Liver (tissue), 9 donors: ENCODE measurements around the gene MYO18B. TPM values are rescaled to one million over a fixed set of nuclear protein-coding genes. Genes with fewer than 3 reads are reported as not detected.

Experiments used
- DNase-seq: peaks from one replicate; pipeline ENCODE4 v3.0.0-alpha.2; 2017; ENCODE audit warnings: low spot score
- H3K27ac ChIP-seq, 2 donors: one replicate each; pipeline ENCODE4 v1.7.0; 2013; ENCODE audit warnings: inconsistent platforms in 2 of 2, low read length in 2 of 2, control low read depth in 1 of 2, low read depth in 1 of 2, mild to moderate bottlenecking in 1 of 2
- H3K27me3 ChIP-seq, 4 donors: one replicate each; pipeline versions ENCODE4 v1.6.1 to v1.7.0; 2013; ENCODE audit warnings: low read length in 3 of 4, inconsistent platforms in 1 of 4, mild to moderate bottlenecking in 1 of 4, moderate library complexity in 1 of 4; ENCODE audit not compliant: control insufficient read depth in 4 of 4, insufficient read depth in 4 of 4
- H3K36me3 ChIP-seq, 4 donors: one replicate each; pipeline versions ENCODE4 v1.6.1 to v1.7.0; 2013; ENCODE audit warnings: low read length in 3 of 4, mild to moderate bottlenecking in 3 of 4, low read depth in 1 of 4, moderate library complexity in 1 of 4; ENCODE audit not compliant: control insufficient read depth in 4 of 4, insufficient read depth in 3 of 4
- H3K4me1 ChIP-seq, 4 donors: one replicate each; pipeline versions ENCODE4 v1.6.1 to v1.7.0; 2013; ENCODE audit warnings: low read length in 3 of 4, mild to moderate bottlenecking in 3 of 4, moderate library complexity in 1 of 4; ENCODE audit not compliant: control insufficient read depth in 4 of 4, insufficient read depth in 4 of 4
- H3K4me3 ChIP-seq, 3 donors: one replicate each; pipeline versions ENCODE4 v1.6.1 to v1.7.0; 2013; ENCODE audit warnings: low read length in 3 of 3, control low read depth in 1 of 3, low read depth in 1 of 3, mild to moderate bottlenecking in 1 of 3
- H3K9ac ChIP-seq, 2 donors: one replicate each; pipeline ENCODE4 v1.7.0; 2013; ENCODE audit warnings: low read length in 2 of 2, mild to moderate bottlenecking in 2 of 2, moderate library complexity in 2 of 2, control low read depth in 1 of 2, low read depth in 1 of 2
- H3K9me3 ChIP-seq, 4 donors: one replicate each; pipeline versions ENCODE4 v1.6.1 to v1.7.0; 2013; ENCODE audit warnings: low read length in 3 of 4; ENCODE audit not compliant: control insufficient read depth in 4 of 4
- CTCF ChIP-seq: fragments of 150-350 bp; IDR thresholded peaks from 2 replicates; pipeline ENCODE4 v1.5.1; 2017; ENCODE audit warnings: improper control_type of control experiment, low read depth, low read length; ENCODE audit not compliant: missing input control
- EGR1 ChIP-seq, 2 donors: IDR thresholded peaks; 2 replicates each; pipeline ENCODE4 v1.6.1; 2016 to 2018; ENCODE audit warnings: antibody characterized with exemption in 2 of 2, low read depth in 2 of 2
- FOXA1 ChIP-seq: IDR thresholded peaks from 2 replicates; pipeline ENCODE4 v1.6.1; 2016; ENCODE audit warnings: antibody characterized with exemption
- FOXA2 ChIP-seq: IDR thresholded peaks from 2 replicates; pipeline ENCODE4 v1.6.1; 2016; ENCODE audit warnings: antibody characterized with exemption
- GABPA ChIP-seq, 2 donors: IDR thresholded peaks in 1 of 2; conservative IDR thresholded peaks in 1 of 2; 2 replicates each; pipeline ENCODE4 v1.6.1; 2016; ENCODE audit warnings: antibody characterized with exemption in 2 of 2, mild to moderate bottlenecking in 1 of 2, moderate library complexity in 1 of 2
- HNF4A ChIP-seq, 2 donors: conservative IDR thresholded peaks; 2 replicates each; pipeline ENCODE4 v1.6.1; 2016; ENCODE audit warnings: antibody characterized with exemption in 2 of 2, mild to moderate bottlenecking in 2 of 2
- HNF4G ChIP-seq: IDR thresholded peaks from 2 replicates; pipeline ENCODE4 v1.6.1; 2016; ENCODE audit warnings: antibody characterized with exemption
- JUND ChIP-seq, 2 donors: IDR thresholded peaks; 2 replicates each; pipeline ENCODE4 v1.6.1; 2016; ENCODE audit warnings: antibody characterized with exemption in 2 of 2
- MAX ChIP-seq: IDR thresholded peaks from 2 replicates; pipeline ENCODE4 v1.6.1; 2016; ENCODE audit warnings: antibody characterized with exemption
- RAD21 ChIP-seq, 2 donors: IDR thresholded peaks; 2 replicates each; pipeline ENCODE4 v1.6.1; 2016; ENCODE audit warnings: antibody characterized with exemption in 2 of 2, mild to moderate bottlenecking in 2 of 2
- REST ChIP-seq: IDR thresholded peaks from 2 replicates; pipeline ENCODE4 v1.6.1; 2016; ENCODE audit warnings: antibody characterized with exemption, mild to moderate bottlenecking
- RXRA ChIP-seq, 2 donors: IDR thresholded peaks; 2 replicates each; pipeline ENCODE4 v1.6.1; 2017 to 2018; ENCODE audit warnings: antibody characterized with exemption in 2 of 2, mild to moderate bottlenecking in 1 of 2
- SP1 ChIP-seq: IDR thresholded peaks from 2 replicates; pipeline ENCODE4 v1.6.1; 2018; ENCODE audit warnings: antibody characterized with exemption, mild to moderate bottlenecking
- TAF1 ChIP-seq: conservative IDR thresholded peaks from 2 replicates; pipeline ENCODE4 v1.6.1; 2016; ENCODE audit warnings: antibody characterized with exemption, mild to moderate bottlenecking
- YY1 ChIP-seq: IDR thresholded peaks from 2 replicates; pipeline ENCODE4 v1.6.1; 2016; ENCODE audit warnings: antibody characterized with exemption, mild to moderate bottlenecking
- ZBTB33 ChIP-seq: IDR thresholded peaks from 2 replicates; pipeline ENCODE4 v1.6.1; 2016; ENCODE audit warnings: antibody characterized with exemption
- WGBS: extraction: QIAGEN DNeasy Blood & Tissue Kit; methylation state at CpG from one replicate; pipeline ENCODE4 v1.1.7; 2013; 5-methylcytosine and 5-hydroxymethylcytosine counted together
- polyA plus RNA-seq, 2 donors: library from polyadenylated mRNA; stranded (reverse) in 1 of 2; unstranded in 1 of 2; fragments of 200-250 nt in 1 of 2; fragments of >200 nt in 1 of 2; fragmentation: Nextera tagmentation in 1 of 2; extraction: Ambion mirVana in 1 of 2; gene quantifications; one replicate each; pipeline versions ENCODE4 v1.2.1 to v1.2.3, GENCODE V29; 2013 to 2015
- total RNA-seq, 2 donors: library from RNA; depleted of rRNA; stranded (reverse); fragments of >200 nt; gene quantifications; one replicate each; pipeline ENCODE4 v1.2.3, GENCODE V29; 2014
- donor health status: healthy.
- donor health status: healthy.
- donor health status: healthy.
- donor health status: healthy.
- donor health status: healthy.

The MYO18B gene
- total and polyA plus RNA-seq, 4 donors: under 0.01 to 4.2 (median 0.02) TPM; not detected in 1

GRCh38 chr22:25833091-25833490 lies 91.1 kb downstream of the MYO18B start:
- no peak for TF ChIP-seq CTCF
- TF ChIP-seq RAD21 (IDR thresholded peaks at IDR 0.05): no peak
- TF ChIP-seq RXRA (IDR thresholded peaks at IDR 0.05): no peak
- no peak overlapping the region for H3K27ac ChIP-seq
- H3K9ac ChIP-seq: no peak overlapping the region
- no peaks in the 10 kb centered on the region for H3K4me1 ChIP-seq
- no peak overlapping the region for H3K4me3 ChIP-seq
- H3K36me3 ChIP-seq: no peaks in the 10 kb centered on the region
- DNase-seq: no peak
- peaks cover 0 to 4% (median 0%) of the 10 kb centered on the region in 4 donors for H3K27me3 ChIP-seq
- H3K9me3 ChIP-seq: peaks cover 0 to 2% (median 0%) of the 10 kb centered on the region in 4 donors
- WGBS: 72% methylated on average over 5 of the region's 5 CpGs

GRCh38 chr22:25833676-25834075 lies 91.7 kb downstream of the MYO18B start:
- Histone ChIP-seq H3K9ac (no peak overlapping the region), H3K27me3 (peaks cover 0 to 4% (median 0%) of the 10 kb centered on the region in 4 donors), H3K9me3 (peaks cover 0 to 2% (median 0%) of the 10 kb centered on the region in 4 donors), H3K27ac (no peak overlapping the region), H3K4me1 (no peaks in the 10 kb centered on the region), H3K4me3 (no peak overlapping the region), H3K36me3 (no peaks in the 10 kb centered on the region)
- TF ChIP-seq FOXA1 (no peak), HNF4A (conservative IDR thresholded peaks at IDR 0.05) (no peak), MAX (no peak), SP1 (no peak), REST (no peak), EGR1 (IDR thresholded peaks at IDR 0.05; ENCODE audit: low read depth in 2 of 2) (no peak), TAF1 (no peak), GABPA (IDR thresholded peaks at IDR 0.05 in 1 of 2, conservative IDR thresholded peaks at IDR 0.05 in 1 of 2) (no peak), HNF4G (no peak), RXRA (IDR thresholded peaks at IDR 0.05) (no peak)
- WGBS: 82% methylated on average over 2 of the region's 2 CpGs
- DNase-seq: no peak

- Histone ChIP-seq H3K9me3 (peaks cover 0 to 2% (median 0%) of the 10 kb centered on the region in 4 donors), H3K27ac (no peak overlapping the region), H3K4me3 (no peak overlapping the region), H3K36me3 (no peaks in the 10 kb centered on the region), H3K9ac (no peak overlapping the region), H3K27me3 (peaks cover 0 to 4% (median 0%) of the 10 kb centered on the region in 4 donors), H3K4me1 (no peaks in the 10 kb centered on the region)
- WGBS: 78% methylated on average over 4 of the region's 4 CpGs
- DNase-seq: no peak
- no peak for TF ChIP-seq HNF4G
- no peak for TF ChIP-seq TAF1
- no peak for TF ChIP-seq RAD21 (IDR thresholded peaks at IDR 0.05)
- TF ChIP-seq EGR1 (IDR thresholded peaks at IDR 0.05; ENCODE audit: low read depth in 2 of 2): no peak
- TF ChIP-seq FOXA1: no peak
- no peak for TF ChIP-seq FOXA2
- TF ChIP-seq HNF4A (conservative IDR thresholded peaks at IDR 0.05): no peak
- no peak for TF ChIP-seq YY1
- no peak for TF ChIP-seq ZBTB33
- TF ChIP-seq SP1: no peak
- TF ChIP-seq REST: no peak
- TF ChIP-seq JUND (IDR thresholded peaks at IDR 0.05): no peak
- TF ChIP-seq RXRA (IDR thresholded peaks at IDR 0.05): no peak
These were observed 92.5 kb downstream of the MYO18B start for GRCh38 chr22:25834490-25834889.
